ENCODE results near the gene CLCN1.
"Not testable (repeated sequence)": the region's sequence is repeated elsewhere in the genome, so short reads cannot be mapped to it uniquely, and the experiment has no call there.

CLCN1 gene

DNA sequence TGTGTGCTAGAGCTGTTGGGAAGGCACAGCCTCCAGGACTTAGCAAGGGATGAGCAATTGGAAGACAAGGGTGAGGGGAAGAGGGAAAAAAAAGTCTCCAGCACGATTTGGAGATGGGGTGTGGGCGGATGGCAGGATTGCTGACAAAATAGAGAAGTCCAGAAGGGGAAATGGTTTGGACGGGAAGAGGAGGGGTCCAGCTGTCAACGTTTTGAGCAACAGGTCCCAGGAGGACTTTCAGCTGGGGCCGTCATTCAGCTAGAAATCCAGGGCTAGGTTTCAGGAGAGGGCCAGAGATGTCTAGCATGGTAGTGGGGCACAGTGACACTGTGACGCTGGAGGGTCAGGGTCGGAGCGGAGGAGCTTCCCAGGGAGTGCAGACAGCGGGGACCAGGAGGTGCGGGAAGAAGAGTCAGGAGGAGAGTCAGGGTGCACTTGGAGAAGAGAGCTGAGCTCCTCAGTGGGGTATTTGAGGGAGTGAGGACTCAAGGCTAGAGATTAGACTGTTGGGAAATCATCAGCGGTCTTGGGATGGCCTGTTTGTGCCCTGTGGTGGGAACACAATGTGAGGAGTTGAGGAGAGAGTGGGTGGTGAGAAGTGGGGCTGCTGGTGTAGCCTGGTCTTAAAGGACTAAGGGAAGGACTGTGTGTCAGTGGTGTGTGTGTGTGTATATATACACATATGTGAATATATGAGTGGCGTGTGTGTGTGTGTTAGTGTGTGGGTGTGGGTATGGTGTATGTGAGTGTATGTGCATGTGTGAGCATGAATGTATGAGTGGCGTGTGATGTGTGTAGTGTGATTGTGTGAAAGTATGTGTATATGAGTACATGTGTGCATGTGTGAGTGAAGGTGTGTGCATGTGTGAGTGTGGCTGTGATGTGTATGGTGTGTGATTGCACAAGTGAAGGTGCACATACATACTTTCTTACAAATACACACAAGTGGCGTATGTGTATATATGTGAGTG, 69.0 kb downstream of the CLCN1 start:
- no peak for DNase-seq (ENCODE audit: low spot score)

DNA sequence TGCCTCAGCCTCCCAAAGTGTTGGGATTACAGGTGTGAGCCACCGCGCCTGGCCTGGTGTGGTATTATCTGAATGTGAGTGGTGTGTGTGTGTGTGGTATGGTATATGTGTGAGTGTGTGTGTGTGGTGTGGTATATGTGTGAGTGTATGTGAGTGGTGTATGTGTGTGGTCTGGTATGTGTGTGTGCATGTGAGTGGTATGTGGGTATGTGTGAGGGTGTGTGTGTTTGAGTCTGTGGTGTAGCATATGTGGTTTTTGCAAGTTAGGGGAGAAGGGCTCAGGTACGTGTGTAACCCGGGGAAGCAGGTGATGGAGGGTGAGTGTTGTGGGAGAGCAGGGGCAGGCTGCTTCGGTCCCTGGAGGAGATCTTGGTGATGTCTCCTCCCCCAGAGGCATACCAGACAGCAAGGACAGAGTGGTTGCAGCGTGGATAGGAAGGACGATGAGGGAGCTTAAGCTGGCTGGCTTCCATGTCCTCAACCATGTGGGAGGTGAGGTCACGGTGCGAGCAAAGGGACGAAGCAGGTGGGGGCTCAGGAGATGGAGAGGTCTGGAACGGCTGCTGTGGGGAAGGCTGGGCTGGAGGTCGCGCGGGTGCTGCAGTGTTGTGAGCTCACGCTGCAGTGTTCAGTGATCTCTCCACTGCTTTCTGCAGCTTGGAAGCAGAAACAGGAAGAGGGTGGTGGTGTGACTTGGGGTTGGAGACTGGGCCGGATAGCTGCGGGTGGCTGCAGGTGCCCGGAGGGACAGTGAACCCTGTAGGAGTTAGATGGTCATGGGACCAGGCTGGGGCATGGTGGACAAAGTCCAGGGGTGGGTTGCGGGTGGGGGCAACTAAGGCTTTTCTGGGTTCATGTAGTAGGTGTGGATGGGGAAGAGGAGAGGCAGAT, 70.2 kb downstream of the CLCN1 start:
- no peak for DNase-seq (ENCODE audit: low spot score)

DNA sequence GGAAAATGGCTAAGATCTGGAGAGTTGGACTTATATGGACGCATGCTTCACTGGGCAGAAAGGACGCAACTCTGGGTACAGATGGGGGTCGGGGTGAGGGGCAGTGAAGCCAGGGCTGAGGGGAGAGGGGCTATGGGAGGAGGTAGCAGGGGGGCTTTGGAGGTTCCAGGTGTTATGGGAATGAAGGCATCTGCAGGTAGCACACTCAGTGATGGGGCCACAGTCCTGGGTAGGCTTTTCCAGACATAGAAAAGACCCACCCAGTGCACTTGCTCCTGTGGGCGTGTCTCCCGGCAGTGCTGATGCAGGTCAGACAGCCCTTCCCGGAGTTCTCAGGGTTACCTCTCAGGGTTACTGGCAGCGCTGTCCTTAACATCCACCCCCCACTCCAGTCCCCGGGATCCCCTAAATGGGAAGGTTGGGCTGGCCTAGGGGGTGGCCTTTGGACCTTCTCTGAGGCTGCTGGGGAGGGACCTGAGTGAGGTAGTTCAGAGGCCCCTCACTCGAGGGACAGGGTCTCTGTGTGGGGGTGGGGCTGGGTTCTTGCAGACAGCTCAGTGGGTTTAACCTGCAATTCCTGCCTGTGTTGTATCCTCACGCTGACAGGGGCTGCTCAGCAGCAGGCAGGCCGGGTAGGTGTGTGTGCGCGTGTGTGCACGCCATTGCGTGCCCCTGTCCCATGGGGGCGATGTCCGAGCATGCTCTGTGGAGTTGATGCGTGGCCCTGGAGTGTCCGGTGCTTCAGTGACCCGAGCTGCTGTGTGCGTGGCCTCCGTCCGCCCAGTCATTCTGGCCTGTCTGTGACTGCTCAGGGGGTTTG, 71.5 kb downstream of the CLCN1 start:
- DNase-seq (ENCODE audit: low spot score), result no peak

DNA sequence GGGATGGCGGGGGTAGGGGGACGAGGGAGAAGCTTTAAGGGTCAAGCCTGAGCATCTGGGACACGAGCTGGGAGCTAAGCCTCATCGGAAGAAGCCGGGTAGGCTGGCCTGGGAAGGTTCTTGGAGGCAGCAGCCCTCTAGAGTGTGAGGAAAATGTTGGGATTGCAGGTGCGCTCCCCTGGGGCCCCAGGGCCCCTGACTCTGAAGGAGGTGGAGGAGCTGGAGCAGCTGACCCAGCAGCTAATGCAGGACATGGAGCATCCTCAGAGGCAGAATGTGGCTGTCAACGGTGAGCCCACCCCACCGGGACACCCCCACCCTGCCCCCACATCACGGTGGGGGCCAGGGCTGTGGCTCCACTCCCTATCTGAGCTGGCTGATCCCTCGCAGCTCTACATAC, 72.1 kb downstream of the CLCN1 start:
- DNase-seq (ENCODE audit: low spot score), result no peak

DNA sequence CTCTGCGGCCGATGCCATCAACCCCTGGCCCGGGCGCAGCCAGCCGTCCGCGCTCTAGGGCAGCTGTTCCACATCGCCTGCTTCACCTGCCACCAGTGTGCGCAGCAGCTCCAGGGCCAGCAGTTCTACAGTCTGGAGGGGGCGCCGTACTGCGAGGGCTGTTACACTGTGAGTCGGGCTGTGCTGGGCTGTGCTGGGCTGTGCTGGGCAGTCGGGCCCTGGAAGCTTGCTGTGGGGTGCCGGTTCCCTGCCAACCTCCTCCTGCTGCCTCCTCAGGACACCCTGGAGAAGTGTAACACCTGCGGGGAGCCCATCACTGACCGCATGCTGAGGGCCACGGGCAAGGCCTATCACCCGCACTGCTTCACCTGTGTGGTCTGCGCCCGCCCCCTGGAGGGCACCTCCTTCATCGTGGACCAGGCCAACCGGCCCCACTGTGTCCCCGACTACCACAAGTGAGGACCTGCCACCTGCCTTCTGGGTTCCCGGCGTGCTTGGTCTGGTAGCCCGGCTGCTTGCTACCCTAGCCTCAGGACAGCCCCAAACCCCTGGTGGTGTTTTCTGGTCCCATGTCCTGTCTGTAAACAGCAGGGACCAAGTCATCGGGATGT, 72.7 kb downstream of the CLCN1 start:
- no peak for DNase-seq (ENCODE audit: low spot score)

DNA sequence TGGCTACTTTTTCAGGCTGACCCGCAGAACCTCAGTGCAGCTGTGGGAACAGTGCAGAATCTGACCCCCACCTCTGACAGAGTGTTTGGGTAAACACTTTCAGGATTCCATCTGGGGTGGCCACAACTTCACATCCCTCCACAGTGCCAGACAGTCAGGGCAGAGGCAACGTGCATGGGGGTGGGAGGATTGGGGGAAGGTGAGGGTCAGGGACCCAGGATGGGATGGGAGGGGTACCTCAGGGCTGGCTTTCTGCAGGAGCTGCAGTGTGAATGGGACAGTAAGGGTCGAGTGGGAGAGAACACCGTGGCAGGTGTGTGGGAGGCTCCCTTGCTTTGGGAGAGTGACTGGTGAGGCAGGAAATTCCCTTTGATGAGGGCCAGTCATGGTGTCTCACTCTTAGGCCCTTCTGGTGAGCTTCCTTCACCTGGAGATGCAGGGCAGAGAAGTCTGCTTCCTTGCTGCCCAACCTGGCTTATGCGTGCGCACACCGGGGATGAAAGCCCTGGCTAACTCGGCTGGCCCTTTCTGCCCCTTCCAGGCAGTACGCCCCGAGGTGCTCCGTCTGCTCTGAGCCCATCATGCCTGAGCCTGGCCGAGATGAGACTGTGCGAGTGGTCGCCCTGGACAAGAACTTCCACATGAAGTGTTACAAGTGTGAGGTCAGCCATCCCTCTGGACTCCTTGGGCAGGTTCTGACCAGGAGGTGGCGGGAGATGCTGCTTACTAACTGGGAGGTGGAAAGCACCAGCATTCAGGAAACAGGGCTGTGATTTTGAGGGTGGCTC, 73.6 kb downstream of the CLCN1 start:
- no peak for DNase-seq (ENCODE audit: low spot score)

DNA sequence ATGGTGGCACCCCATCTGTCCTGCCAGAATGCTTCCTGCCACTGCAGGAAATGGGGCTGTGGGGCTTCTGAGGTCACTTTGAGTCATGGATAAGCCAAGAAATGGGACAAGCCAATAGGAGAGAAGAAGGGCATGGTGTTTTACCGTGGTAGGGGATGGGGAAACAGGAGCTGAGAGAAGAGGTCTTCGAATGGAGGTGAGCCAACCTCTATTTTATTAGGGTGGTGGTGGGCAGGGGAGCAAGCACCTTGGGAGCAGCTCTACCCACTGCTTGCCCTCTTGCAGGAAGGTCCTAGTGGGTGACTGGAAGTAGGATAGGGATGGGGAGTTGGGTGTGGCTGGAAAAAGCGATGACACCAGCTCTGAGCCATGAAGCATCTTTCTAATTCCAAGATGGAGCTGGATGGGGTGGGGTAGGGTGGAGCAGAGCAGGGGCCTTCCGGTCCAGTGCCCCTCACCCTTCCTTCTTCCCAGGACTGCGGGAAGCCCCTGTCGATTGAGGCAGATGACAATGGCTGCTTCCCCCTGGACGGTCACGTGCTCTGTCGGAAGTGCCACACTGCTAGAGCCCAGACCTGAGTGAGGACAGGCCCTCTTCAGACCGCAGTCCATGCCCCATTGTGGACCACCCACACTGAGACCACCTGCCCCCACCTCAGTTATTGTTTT, 74.3 kb downstream of the CLCN1 start:
- no peak for DNase-seq (ENCODE audit: low spot score)

DNA sequence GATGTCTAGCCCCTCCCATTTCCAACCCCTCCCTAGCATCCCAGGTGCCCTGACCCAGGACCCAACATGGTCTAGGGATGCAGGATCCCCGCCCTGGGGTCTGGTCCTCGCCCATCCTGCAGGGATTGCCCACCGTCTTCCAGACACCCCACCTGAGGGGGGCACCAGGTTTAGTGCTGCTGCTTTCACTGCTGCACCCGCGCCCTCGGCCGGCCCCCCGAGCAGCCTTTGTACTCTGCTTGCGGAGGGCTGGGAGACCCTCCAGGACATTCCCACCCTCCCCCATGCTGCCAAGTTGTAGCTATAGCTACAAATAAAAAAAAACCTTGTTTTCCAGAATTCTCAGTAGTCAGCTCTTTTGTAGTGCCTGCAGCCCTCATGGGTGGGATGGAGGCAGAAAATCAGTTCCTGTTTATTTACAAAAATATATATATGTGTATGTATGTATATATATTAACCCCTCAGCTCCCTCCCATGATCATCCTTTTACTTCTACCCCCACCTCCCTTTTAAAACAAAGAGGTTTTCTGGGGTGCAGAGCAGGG, 74.9 kb downstream of the CLCN1 start:
- no peak for DNase-seq (ENCODE audit: low spot score)

DNA sequence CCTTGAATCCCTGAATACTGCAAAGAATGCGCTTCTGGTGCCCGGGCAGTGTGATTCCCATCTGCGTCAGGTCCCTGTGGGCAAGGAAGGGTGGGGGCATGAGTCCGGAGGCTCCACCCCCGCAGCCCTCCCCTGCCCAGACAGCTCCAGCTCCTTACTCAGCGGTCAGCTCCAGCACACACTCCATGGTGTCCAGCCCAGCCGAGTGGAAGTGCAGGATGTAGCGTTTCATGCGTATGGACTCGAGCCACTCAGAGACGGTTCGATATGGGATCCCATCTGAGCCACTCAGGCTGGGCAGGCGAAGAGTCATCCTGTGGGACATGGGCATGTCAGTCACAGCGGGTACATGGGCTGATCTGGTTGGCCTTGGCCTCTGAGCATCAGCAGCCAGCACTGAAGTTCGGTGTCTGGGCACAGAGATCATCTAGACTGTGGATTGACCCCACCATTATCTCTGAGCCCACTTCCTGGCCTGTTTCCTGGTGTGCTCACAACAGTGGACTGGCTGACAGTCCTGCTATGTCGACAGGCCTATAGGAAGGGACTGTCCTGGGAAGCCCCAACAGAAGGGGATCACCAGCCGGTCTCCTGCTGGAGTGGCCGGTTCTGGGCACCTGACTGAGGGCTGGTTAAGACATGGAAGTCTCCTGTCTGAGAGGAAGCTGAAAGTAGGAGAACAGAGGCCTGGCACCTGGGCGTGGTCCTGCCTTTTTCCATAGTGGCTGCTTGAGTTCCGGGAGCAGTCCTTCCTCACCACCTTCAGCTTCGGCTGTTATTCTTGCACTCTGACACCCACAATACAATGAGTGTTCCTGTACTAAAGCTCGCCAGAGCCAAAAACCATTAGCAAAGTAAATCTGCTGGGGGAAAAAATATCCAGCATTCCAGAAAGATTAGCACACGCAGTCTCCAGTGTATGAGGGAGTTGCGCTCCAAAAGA, 75.8 kb downstream of the CLCN1 start:
- DNase-seq (ENCODE audit: low spot score), result no peak

DNA sequence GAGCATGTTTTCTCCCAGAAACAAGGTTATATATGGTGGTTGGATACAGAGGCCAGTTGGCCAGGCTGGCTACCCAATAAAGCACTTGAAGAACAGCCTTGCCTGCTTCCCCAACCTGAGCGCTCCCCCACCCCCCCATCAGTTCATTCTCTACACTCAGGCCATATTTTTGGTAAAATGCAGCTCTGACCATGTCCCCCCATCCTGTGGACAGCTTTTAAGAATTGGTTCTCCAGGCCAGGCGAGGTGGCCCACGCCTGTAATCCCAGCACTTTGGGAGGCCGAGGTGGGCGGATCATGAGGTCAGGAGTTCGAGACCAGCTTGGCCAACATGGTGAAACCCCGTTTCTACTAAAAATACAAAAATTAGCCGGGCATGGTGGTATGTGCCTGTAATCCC, 76.5 kb downstream of the CLCN1 start:
- not testable (repeated sequence) for DNase-seq (ENCODE audit: low spot score)

DNA sequence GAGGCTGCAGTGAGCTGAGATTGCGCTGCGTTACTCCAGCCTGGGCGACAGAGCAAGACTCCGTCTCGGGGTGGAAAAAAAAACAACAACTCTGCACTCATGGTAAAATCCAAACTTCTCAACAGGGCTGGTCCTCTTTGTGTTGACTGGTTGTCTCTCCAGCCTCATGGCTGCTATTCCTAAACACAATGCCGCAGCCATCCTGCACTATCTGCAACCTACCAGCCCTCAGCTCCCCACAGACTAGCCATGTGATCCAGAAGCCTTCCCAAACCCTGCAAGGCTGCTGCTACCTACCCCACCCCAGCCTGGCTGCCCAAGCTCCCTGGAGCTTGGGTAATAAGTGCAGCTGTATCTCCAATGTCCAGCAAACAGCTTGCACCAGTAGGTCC, 77.0 kb downstream of the CLCN1 start:
- DNase-seq (ENCODE audit: low spot score), result no peak

DNA sequence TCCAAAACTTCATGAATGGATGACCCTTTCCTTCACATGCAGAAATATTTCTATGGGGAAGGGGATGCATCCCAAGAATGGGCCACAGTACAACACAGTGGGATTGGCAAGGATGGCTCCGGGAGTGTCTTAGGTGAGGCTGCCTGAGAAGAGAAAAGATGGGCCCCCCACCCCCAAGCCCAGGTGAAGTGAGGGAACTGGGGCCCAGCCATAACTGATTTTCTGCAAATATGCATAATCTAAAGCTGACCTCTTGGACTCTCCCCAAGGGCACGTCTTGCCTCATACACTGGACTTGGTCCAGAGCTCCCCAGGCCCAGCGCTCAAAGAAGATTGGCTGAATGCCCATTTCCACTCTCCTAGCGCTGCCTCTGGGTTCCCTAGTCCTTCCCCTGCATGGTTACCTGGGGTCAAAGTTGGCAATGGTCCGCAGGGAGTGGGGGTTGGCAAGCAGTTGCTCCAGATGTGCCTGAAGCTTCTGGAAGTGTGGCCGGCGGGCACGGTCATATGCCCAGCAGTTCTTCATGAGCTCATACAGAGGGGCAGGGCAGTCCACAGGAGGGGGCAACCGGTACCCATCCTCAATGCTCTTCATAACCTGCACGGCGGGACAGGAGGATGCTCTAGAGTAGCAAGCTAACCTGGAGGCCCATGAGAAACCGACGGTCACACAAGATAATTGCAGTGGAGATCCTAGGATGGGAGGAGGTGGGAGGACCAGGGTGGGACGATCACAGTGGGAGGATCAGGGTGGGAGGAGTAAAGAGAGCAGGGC, 77.5 kb downstream of the CLCN1 start:
- no peak for DNase-seq (ENCODE audit: low spot score)

DNA sequence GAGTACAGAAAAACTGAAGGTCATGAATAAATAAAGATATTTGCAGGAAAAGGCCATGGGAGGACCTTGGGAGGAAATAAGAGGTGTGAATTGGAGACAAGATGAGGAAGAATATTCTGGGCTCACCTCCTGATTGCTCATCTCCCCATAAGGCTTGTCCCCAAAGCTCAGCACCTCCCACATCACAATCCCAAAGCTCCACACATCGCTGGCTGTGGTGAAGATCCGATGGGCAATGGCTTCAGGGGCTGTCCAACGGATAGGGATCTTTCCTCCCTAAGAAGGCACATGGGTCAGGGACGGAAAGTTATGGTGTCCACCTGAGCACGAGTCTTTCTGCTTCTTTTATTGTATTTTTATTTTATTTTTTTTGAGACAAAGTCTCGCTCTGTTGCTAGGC, 78.2 kb downstream of the CLCN1 start:
- DNase-seq (ENCODE audit: low spot score), result no peak

DNA sequence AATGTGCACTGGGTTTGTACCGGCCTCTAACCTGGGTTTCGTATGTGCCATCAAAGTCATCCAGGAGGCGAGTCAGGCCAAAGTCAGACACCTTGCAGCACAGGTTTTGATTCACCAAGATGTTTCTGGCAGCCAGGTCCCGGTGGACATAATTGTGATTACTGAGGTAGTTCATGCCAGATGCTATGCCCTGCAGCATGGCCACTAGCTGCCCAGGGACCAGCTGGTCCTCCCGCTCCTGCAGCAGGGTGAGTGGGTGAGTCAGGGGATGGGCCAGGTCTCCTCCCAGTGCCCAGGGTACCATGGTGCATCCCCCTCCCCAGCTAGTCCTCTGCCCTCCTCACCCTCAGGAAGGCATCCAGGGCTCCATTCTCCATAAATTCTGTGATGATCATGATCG, 78.9 kb downstream of the CLCN1 start:
- no peak for DNase-seq (ENCODE audit: low spot score)

DNA sequence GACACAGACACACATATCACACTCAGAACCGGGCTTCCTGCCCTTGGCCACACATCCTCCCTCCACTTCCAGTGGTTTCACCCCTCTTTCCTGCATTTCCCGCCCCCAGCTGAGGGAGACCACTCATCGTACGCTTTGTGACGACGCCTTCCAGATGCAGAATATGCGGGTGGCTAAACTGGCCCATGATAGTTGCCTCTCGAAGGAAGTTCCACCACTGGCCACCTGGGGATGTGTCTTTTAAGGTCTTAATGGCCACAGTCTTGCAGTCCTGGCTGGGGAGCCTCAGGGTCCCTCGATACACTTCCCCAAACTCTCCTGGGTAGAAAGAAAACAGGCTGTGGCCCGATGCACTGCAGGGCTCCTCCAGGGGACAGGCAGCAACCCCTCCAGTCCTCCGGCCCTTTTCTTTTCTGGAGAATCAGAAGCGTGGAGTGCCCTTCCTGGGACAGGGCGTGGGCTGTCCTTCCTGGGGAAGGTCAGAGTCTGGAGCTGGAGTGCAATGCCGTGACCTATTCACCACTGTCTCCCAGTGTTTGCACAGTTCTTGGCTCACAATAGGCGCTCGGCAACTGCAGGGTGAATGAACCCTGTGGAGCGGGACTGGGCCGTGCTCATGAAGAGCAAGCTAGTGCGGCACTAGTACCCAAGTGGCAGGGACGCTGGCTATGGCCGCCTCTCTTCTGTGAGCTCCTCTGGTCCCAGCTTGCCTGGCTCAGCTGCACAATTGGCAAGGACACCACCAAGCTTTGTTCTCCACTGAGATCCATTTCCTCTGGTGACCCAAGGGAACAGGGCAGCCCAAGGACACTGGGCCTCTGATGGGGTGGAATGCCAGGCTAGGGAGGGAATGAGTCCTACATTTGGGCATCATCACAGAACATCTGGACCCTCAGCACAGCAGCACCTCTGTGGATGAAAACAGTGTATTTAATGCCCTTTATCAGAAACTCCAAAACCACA, 79.6 kb downstream of the CLCN1 start:
- DNase-seq (ENCODE audit: low spot score), result no peak

DNA sequence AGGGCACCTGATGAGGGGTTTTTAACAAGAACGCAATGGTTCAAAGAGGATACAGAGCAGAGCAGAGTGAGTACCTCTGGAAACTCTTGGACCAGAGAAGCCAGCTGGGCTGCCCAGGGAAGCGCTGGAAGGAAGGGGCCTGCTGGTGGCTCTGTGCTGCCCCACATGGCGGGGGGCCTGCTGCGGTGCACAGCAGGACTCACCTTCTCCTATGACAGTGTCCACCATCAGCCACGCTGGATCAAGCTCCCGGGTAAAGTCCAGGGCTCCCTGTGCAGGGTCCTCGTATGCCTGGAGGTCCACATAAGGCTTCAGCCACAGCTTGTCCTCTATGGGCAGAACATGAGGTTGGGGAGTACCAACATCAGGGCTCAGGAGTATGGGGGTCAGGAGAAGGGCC, 80.3 kb downstream of the CLCN1 start:
- DNase-seq (ENCODE audit: low spot score), result no peak
